SK-N-SH (cell line): ENCODE results near the gene ZDHHC19. TPM values are rescaled to one million over a fixed set of nuclear protein-coding genes. Genes with fewer than 3 reads are reported as not detected.

Source experiments
- CTCF ChIA-PET: fragments of 300-600, 350-600 bp; formaldehyde crosslinking; extraction: SDS; loops from one replicate; lab custom pipeline; 2021; lab: Yijun Ruan, JAX
- POLR2A ChIA-PET: fragments of 350-600 bp; sonication (Branson Sonifier 250); formaldehyde crosslinking; extraction: SDS; loops from one replicate; lab custom pipeline; 2020; ENCODE audit warnings: antibody characterized with exemption, inconsistent platforms; lab: Yijun Ruan, JAX
- DNase-seq: peaks from one replicate; pipeline ENCODE4 v3.0.0; 2012
- H2AFZ ChIP-seq: fragments of 200-600 bp; sonication (generic); 2 replicates; pipeline ENCODE4 v1.8.1; 2016; ENCODE audit warnings: antibody characterized with exemption, mild to moderate bottlenecking, low read depth
- H3F3A ChIP-seq: fragments of 200-600 bp; sonication (generic); replicated peaks from 2 replicates; pipeline ENCODE3; 2016; ENCODE audit warnings: antibody characterized with exemption, mild to moderate bottlenecking; ENCODE audit not compliant: insufficient read depth
- H3K27ac ChIP-seq, 2 experiments: fragments of 200-500 bp in 1 of 2; fragments of 200-600 bp in 1 of 2; sonication (Bioruptor generic) in 1 of 2; sonication (generic), shearing (Covaris generic) in 1 of 2; 2 replicates each; pipeline versions ENCODE4 v1.5.1 to v1.6.1; 2014 to 2016; ENCODE audit warnings: low read depth in 2 of 2, inconsistent platforms in 1 of 2, low read length in 1 of 2, mild to moderate bottlenecking in 1 of 2, mixed read lengths in 1 of 2
- H3K27me3 ChIP-seq: fragments of 200-600 bp; sonication (generic), shearing (Covaris generic); 2 replicates; pipeline ENCODE4 v1.6.1; 2016; ENCODE audit warnings: mixed run types; ENCODE audit not compliant: insufficient read depth
- H3K36me3 ChIP-seq, 2 experiments: fragments of 200-500 bp in 1 of 2; fragments of 200-600 bp in 1 of 2; sonication (Bioruptor generic) in 1 of 2; sonication (generic) in 1 of 2; replicated peaks in 1 of 2; 2 replicates each; pipeline versions ENCODE3 to v1.5.1; 2014 to 2016; ENCODE audit warnings: low read length in 1 of 2, mild to moderate bottlenecking in 1 of 2; ENCODE audit not compliant: insufficient read depth in 2 of 2, control insufficient read depth in 1 of 2
- H3K4me1 ChIP-seq, 2 experiments: fragments of 200-500 bp in 1 of 2; fragments of 200-600 bp in 1 of 2; sonication (Bioruptor generic) in 1 of 2; sonication (generic), shearing (Covaris generic) in 1 of 2; 2 replicates each; pipeline versions ENCODE4 v1.5.1 to v1.6.1; 2014 to 2016; ENCODE audit warnings: low read depth in 1 of 2, low read length in 1 of 2, mixed run types in 1 of 2; ENCODE audit not compliant: insufficient read depth in 2 of 2, control insufficient read depth in 1 of 2
- H3K4me2 ChIP-seq: fragments of 200-600 bp; sonication (generic), shearing (Covaris generic); 2 replicates; pipeline ENCODE4 v1.6.1; 2017; ENCODE audit warnings: mixed run types
- H3K4me3 ChIP-seq, 2 experiments: fragments of 200-500 bp in 1 of 2; fragments of 200-600 bp in 1 of 2; sonication (Bioruptor generic) in 1 of 2; sonication (generic), shearing (Covaris generic) in 1 of 2; 2 replicates each; pipeline versions ENCODE4 v1.5.1 to v1.8.1; 2014 to 2016; ENCODE audit warnings: low read depth in 2 of 2, inconsistent platforms in 1 of 2, low read length in 1 of 2, mild to moderate bottlenecking in 1 of 2, mixed read lengths in 1 of 2, moderate library complexity in 1 of 2
- H3K79me2 ChIP-seq: fragments of 200-600 bp; sonication (generic); 2 replicates; pipeline ENCODE4 v1.8.1; 2017; ENCODE audit warnings: mild to moderate bottlenecking; ENCODE audit not compliant: insufficient read depth
- H3K9ac ChIP-seq: fragments of 200-600 bp; sonication (generic); 2 replicates; pipeline ENCODE4 v1.6.1; 2017; ENCODE audit warnings: mixed run types
- H3K9me2 ChIP-seq: fragments of 200-600 bp; sonication (generic); 2 replicates; pipeline ENCODE4 v1.6.1; 2017; ENCODE audit warnings: mixed run types
- H3K9me3 ChIP-seq: fragments of 200-600 bp; sonication (generic); 2 replicates; pipeline ENCODE4 v1.6.1; 2017; ENCODE audit warnings: mixed run types, mild to moderate bottlenecking, moderate library complexity
- H4K20me1 ChIP-seq: fragments of 200-600 bp; sonication (generic); 2 replicates; pipeline ENCODE4 v1.6.1; 2017; ENCODE audit warnings: mild to moderate bottlenecking, mixed run types; ENCODE audit not compliant: insufficient read depth
- CHD2 ChIP-seq: fragments of 150-350 bp; IDR thresholded peaks from 2 replicates; pipeline ENCODE4 v1.6.1; 2018; ENCODE audit warnings: low read length; ENCODE audit not compliant: partially characterized antibody
- ELF1 ChIP-seq: IDR thresholded peaks from 2 replicates; pipeline ENCODE4 v1.4.0; 2012
- EP300 ChIP-seq, 2 experiments: IDR thresholded peaks; 2 replicates each; pipeline versions ENCODE4 v1.4.0 to v1.6.1; 2012; ENCODE audit warnings: borderline replicate concordance in 1 of 2, low read depth in 1 of 2, low read length in 1 of 2
- GABPA ChIP-seq: IDR thresholded peaks from 2 replicates; pipeline ENCODE4 v1.4.0; 2012; ENCODE audit warnings: low read depth, mild to moderate bottlenecking
- MXI1 ChIP-seq: IDR thresholded peaks from 2 replicates; pipeline ENCODE4 v1.6.1; 2012; ENCODE audit warnings: mild to moderate bottlenecking, low read depth, low read length, improper control_type of control experiment
- NRF1 ChIP-seq: IDR thresholded peaks from 2 replicates; pipeline ENCODE4 v1.6.1; 2012; ENCODE audit warnings: low read depth, mild to moderate bottlenecking, low read length
- RAD21 ChIP-seq: IDR thresholded peaks from 2 replicates; pipeline ENCODE4 v1.6.1; 2012; ENCODE audit warnings: mild to moderate bottlenecking, low read length
- RCOR1 ChIP-seq: fragments of 150-350 bp; IDR thresholded peaks from 2 replicates; pipeline ENCODE4 v1.6.1; 2017; ENCODE audit warnings: antibody characterized with exemption, low read length
- RFX5 ChIP-seq: IDR thresholded peaks from 2 replicates; pipeline ENCODE4 v1.6.1; 2012; ENCODE audit warnings: mild to moderate bottlenecking, improper control_type of control experiment, low read length
- RXRA ChIP-seq: IDR thresholded peaks from 2 replicates; pipeline ENCODE4 v1.4.0; 2012; ENCODE audit warnings: low read depth, mild to moderate bottlenecking, borderline replicate concordance
- TAF1 ChIP-seq: IDR thresholded peaks from 2 replicates; pipeline ENCODE4 v1.6.1; 2012; ENCODE audit warnings: low read depth, mild to moderate bottlenecking, low read length, moderate library complexity, borderline replicate concordance
- TEAD4 ChIP-seq: IDR thresholded peaks from 2 replicates; pipeline ENCODE4 v1.4.0; 2012; ENCODE audit warnings: mild to moderate bottlenecking, borderline replicate concordance; ENCODE audit not compliant: insufficient read depth
- YY1 ChIP-seq: IDR thresholded peaks from 2 replicates; pipeline ENCODE4 v1.4.0; 2012; ENCODE audit warnings: low read depth, mild to moderate bottlenecking
- WGBS: methylation state at CpG from one replicate; pipeline ENCODE4 v1.1.6; 2017; ENCODE audit warnings: low lambda C conversion rate; 5-methylcytosine and 5-hydroxymethylcytosine counted together
- polyA plus RNA-seq, 3 experiments: library from polyadenylated mRNA; depleted of rRNA; stranded (reverse); fragments of >200 nt; gene quantifications; 2 replicates each; pipeline ENCODE4 v1.2.3, GENCODE V29; 2012
- TF ChIP-seq, protein P1 (sequence below): fragments of 200-600 bp; sonication (generic); IDR thresholded peaks from 2 replicates; pipeline ENCODE4 v1.6.1; 2017; ENCODE audit warnings: antibody characterized with exemption, mild to moderate bottlenecking, moderate library complexity
- TF ChIP-seq, protein P2 (sequence below): fragments of 150-350 bp; IDR thresholded peaks from 2 replicates; pipeline ENCODE4 v1.6.1; 2016; ENCODE audit warnings: mild to moderate bottlenecking, low read depth, low read length
- TF ChIP-seq, protein P3 (sequence below): IDR thresholded peaks from 2 replicates; pipeline ENCODE4 v1.4.0; 2012; ENCODE audit warnings: low read depth

The ZDHHC19 gene
- polyA plus RNA-seq, 1 of the 3 experiments (the other 2 are of a cell fraction) = not detected

DNA sequence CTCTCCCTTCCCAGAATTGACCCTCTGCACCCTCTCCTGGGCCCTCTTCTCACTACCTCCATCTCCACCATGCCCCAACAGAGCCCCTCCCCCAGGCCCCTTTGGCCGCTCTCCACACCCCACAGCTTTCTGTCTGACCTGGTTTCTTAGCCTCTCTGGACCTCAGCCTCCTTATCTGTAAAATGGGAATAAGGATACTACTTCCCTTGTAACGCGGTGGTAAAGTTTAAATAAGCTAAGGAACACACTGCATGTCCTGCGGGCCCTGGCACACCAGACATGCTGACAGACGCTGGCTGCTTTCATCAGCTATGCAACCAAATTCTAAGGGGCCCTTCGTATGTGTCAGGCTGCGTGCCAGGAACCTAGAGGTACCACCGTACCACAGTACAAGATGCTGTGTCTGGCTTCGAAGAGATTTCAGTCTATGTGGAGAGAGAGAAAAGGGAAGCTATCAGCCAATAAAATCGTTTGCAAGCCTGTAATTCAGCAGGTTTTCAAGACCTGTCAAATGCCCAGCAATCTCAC is 4.4 kb upstream of the ZDHHC19 start:
- H2AFZ ChIP-seq = no peak overlapping the region
- no peak for TF ChIP-seq CHD2
- no peak for TF ChIP-seq TEAD4
- TF ChIP-seq, protein P1, sequence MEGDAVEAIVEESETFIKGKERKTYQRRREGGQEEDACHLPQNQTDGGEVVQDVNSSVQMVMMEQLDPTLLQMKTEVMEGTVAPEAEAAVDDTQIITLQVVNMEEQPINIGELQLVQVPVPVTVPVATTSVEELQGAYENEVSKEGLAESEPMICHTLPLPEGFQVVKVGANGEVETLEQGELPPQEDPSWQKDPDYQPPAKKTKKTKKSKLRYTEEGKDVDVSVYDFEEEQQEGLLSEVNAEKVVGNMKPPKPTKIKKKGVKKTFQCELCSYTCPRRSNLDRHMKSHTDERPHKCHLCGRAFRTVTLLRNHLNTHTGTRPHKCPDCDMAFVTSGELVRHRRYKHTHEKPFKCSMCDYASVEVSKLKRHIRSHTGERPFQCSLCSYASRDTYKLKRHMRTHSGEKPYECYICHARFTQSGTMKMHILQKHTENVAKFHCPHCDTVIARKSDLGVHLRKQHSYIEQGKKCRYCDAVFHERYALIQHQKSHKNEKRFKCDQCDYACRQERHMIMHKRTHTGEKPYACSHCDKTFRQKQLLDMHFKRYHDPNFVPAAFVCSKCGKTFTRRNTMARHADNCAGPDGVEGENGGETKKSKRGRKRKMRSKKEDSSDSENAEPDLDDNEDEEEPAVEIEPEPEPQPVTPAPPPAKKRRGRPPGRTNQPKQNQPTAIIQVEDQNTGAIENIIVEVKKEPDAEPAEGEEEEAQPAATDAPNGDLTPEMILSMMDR = no peak
- no peak for TF ChIP-seq RFX5
- TF ChIP-seq, protein P2, sequence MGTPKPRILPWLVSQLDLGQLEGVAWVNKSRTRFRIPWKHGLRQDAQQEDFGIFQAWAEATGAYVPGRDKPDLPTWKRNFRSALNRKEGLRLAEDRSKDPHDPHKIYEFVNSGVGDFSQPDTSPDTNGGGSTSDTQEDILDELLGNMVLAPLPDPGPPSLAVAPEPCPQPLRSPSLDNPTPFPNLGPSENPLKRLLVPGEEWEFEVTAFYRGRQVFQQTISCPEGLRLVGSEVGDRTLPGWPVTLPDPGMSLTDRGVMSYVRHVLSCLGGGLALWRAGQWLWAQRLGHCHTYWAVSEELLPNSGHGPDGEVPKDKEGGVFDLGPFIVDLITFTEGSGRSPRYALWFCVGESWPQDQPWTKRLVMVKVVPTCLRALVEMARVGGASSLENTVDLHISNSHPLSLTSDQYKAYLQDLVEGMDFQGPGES = no peak
- no peak for TF ChIP-seq MXI1
- TF ChIP-seq ELF1 = no peak
- TF ChIP-seq NRF1 = no peak
- TF ChIP-seq GABPA = no peak
- TF ChIP-seq EP300 (IDR thresholded peaks at IDR 0.05; ENCODE audit: borderline replicate concordance in 1 of 2, low read depth in 1 of 2, low read length in 1 of 2) = no peak
- TF ChIP-seq RAD21 = no peak
- no peak for TF ChIP-seq RCOR1
- TF ChIP-seq, protein P3, sequence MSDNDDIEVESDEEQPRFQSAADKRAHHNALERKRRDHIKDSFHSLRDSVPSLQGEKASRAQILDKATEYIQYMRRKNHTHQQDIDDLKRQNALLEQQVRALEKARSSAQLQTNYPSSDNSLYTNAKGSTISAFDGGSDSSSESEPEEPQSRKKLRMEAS = no peak
- TF ChIP-seq RXRA = no peak
- no peak for TF ChIP-seq YY1
- no peak for TF ChIP-seq TAF1
- H3K4me3 ChIP-seq = no peak overlapping the region
- H3K4me1 ChIP-seq = peaks cover 0 to 17% of the 10 kb centered on the region in 2 experiments; a peak in 1 of 4 replicates
- no peak overlapping the region for H3K27ac ChIP-seq
- no peaks in the 10 kb centered on the region for H3K27me3 ChIP-seq
- CTCF ChIA-PET = interaction anchor here (0.7 to 1.4 kb wide), 3 partner anchors 9 to 321 kb away, joined by 3 to 4 read pairs (median 3); no protein-coding TSS in a partner anchor
- no peaks in the 10 kb centered on the region for H4K20me1 ChIP-seq
- H3F3A ChIP-seq = no peaks in the 10 kb centered on the region
- no peaks in the 10 kb centered on the region for H3K9me3 ChIP-seq
- no peaks in the 10 kb centered on the region for H3K9me2 ChIP-seq
- no peaks in the 10 kb centered on the region for H3K79me2 ChIP-seq
- H3K4me2 ChIP-seq = no peak overlapping the region
- no peaks in the 10 kb centered on the region for H3K36me3 ChIP-seq
- POLR2A ChIA-PET = no interaction called here
- 78% methylated on average over 10 of the region's 10 CpGs for WGBS
- H3K9ac ChIP-seq = no peak overlapping the region
- DNase-seq = no peak
